Activated naive CD4-positive, alpha-beta T cell treated with anti-CD3 and anti-CD28 coated beads, Interleukin-2, amount 50 U/mL, for 16 hours (primary cell): Measurements from ENCODE around the gene OAS3.
A peak's percentile ranks its signal among the peaks of the same experiment; 100 is the strongest.
"Not testable (repeated sequence)": the region's sequence is repeated elsewhere in the genome, so short reads cannot be mapped to it uniquely, and the experiment has no call there.

ENCODE experiments used
- DNase-seq: peaks from one replicate; pipeline ENCODE4 v3.0.0-alpha.2; 2020

The OAS3 gene

DNA sequence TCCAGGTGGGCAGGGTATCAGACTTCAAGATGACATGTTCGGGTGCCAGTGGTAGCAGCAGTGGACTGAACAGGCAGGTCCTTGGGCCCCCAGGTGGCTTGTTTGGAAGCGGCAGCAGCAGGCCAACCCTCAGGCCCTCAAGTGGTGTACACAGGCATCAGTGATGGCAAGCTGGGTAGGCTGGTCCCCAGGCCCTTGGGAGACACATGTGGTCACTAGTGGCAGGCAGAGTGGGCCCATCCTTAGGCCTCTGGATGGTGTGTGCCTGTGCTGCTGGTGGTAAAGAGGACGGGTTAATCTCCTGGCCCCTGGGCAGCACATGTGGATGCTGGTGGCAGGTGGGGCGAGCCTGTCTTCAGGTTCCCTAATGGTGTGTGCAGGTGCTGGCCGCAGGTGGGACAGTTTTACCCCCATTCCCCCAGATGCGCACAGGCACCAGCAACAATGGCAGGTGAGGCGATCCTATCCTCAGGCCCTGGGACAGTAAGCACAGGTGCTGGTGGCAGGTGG, 48.1 kb downstream of the OAS3 start:
- no peak for DNase-seq

GRCh38 chr12:112987561-112987960, 49.3 kb downstream of the OAS3 start:
- DNase-seq, result no peak

DNA sequence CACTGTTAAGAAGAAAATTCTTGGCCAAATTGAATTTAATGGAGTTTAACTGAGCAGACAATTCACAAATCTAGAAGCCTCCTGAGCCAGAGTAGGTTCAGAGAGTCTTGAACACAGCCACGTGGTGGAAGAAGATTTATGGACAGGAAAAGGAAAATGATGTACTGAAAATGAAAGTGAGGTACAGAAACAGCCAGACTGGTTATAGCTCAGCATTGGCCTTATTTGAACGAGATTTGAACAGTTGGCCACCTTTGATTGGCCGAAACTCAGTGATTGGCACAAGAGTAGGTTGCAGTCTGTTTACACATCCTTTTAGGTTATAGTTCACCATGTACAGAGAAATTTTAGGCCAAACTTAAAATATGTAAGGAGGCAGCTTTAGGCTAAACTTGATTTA, 50.0 kb downstream of the OAS3 start:
- no peak for DNase-seq

DNA sequence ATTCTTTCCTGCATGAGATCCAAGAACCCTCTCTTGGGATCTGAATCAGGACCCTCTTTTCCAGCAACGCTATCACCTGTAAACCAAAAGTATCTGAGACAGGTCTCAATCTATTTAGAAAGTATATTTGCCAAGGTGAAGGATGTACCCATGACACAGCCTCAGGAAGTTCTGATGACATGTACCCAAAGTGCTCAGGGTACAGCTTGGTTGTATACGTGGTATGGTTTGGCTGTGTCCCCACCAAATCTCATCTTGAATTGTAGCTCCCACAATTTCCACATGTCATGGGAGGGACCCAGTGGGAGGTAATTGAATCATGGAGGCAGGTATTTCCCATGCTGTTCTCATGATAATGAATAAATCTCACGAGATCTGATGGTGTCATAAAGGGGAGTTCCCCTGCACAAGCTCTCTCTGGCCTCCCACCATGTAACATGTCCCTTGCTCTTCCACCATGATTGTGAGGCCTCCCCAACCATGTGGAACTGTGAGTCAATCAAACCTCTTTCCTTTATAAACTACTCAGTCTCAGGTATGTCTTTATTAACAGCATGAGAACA, 50.6 kb downstream of the OAS3 start:
- not testable (repeated sequence) for DNase-seq

GRCh38 chr12:112989806-112990205, 51.5 kb downstream of the OAS3 start:
- no peak for DNase-seq

DNA sequence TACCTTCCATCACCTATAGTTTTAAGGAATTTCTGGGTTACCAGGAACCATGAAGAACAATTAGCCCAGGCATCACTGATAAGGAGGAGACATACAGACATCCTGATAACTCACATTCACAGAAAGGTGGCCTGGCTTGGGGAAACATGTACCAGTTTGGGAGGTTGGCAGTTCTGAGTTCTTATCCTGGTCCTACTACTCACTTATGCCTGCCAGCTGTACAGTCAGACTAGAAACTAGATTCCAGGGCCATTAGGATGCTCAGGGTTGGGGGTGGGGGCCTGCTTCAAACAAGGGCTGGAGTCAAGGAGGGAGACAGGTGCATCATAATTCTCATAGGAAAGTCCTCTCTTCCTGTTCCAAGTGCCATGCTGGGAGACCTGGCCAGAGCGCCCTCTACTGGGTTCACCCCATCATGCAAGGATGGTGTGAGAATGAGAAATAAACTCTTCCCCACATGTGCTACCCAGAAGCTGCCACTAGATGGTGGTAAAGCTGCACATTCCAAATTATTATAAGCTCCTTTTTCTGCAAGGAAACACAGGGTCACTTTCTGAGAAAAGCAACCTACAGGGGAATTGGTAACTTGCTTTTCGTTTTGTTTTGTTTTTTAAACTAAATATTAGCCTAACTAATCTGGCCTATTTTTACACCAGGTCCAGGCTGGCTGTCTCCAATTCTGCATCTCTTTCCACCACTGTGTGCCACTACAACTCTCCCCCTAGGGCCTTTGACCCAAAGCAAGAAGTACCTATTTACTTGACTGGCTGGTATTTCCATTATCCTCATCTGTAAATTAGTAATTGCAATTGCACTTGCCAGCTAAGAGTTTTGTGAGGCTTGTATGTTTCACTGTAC, 54.5 kb downstream of the OAS3 start:
- DNase-seq, result peak; percentile 67

DNA sequence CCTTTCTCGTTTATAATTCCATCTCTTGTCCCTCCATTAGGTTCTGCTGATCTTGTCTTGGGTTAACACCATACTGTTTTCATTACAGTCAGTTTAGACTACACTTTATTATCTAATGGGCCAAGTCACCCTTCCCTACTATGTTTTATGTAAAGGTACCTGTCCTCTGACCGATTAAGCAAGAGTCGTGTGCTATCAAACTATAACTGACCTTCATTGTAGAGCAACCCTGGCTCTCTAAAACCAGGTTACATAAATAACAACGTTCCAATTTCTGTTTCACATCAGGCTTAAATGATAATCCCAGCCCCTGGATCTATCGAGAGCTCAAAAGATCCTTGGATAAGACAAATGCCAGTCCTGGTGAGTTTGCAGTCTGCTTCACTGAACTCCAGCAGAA, 56.7 kb downstream of the OAS3 start:
- DNase-seq, result no peak

DNA sequence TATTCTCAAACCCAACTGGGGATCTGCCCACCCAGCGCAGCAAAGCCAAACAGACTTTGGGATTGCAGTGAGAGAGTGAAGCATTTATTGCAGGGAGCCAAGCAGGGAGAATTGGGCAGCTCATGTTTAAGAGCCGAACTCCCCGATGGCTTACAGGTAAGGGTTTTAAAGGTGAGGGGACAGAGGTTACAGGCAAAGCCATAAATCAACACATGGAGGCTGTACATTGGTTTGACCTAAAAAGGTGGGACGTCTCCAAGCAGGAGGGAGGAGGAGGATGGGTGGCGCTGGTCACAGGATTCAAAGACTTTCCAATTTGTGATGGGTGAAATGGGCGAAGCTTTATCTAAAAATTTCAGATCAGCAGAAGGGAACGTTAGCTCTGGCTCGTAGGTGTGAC, 58.2 kb downstream of the OAS3 start:
- no peak for DNase-seq

DNA sequence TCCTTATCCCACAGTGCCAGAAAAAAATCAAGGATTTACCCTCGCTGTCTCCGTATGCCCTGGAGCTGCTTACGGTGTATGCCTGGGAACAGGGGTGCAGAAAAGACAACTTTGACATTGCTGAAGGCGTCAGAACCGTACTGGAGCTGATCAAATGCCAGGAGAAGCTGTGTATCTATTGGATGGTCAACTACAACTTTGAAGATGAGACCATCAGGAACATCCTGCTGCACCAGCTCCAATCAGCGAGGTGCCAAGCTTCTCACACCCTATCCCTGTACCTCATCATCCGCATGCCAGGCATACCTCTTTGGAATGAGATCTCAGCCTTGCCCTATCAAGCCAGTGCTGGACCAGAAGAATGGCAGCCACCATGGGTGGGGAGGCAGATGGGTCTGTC, 59.2 kb downstream of the OAS3 start:
- DNase-seq, result no peak

- no peak for DNase-seq
Measured at GRCh38 chr12:112998987-112999767, 60.9 kb downstream of the OAS3 start.

DNA sequence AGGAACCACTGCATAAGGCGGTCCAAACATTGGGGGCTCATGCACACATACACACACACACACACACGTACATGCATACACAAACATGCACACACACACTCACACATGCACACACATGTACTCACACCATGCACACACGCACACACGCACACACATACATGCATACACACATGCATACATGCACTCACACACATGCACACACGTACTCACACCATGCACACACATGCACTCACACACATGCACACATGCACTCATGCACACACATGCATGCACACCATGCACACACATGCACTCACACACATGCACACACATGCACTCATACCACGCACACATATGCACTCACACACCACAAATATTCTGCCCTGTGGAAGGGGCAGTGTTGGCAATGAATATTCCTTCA, 62.2 kb downstream of the OAS3 start:
- DNase-seq, result no peak

DNA sequence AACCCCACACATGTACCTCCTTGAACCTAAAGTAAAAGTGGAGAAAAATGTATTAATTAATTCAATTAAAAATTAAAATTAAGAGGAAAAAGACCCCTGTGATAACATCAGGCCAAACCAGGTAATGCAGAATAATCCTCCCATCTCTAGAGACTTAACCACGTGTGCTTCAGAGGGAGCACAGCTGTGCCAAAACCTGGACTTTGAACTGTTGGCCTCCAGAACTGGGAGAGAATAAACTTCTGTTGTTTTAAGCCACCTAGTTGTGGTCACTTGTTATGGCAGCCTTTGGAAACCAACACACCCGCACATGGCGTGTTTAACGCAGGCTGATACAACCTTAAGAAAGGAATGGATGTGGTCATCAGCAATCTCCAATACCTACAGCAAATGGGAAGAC, 63.9 kb downstream of the OAS3 start:
- DNase-seq, result no peak

DNA sequence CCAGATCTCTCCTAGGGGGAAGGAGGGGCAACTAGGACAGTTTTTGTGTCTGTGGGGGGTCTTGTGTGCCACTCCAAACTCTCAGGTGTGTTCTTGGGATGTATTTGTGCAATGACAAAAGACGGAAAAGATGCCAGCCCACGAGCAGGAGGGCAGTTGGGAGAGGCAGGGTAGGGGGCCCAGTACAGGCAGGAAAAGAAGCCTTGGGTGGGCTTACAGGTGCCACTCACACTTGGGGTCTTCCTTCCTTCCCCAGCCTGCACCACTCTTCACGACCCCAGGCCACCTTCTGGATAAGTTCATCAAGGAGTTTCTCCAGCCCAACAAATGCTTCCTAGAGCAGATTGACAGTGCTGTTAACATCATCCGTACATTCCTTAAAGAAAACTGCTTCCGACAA, 64.4 kb downstream of the OAS3 start:
- no peak for DNase-seq

DNA sequence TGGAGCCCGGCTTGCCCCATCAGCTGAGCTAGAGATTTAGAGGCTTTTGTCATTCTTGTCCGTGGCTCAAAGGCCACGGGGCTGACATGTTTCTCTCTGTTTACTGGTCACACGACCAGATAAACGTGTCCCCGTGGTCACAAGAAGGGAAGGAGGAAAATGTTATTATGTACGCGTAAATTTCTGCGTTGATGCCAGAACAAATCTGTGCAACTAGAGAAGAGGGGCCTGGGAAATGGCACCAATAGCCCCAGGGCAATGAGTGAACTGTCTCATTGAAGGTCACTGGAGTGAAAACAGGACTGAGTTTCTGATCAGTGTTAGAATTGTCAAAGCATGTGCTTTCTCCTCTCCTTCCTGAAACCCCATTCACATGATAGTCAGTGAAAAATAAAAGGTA, 65.4 kb downstream of the OAS3 start:
- DNase-seq, result no peak

DNA sequence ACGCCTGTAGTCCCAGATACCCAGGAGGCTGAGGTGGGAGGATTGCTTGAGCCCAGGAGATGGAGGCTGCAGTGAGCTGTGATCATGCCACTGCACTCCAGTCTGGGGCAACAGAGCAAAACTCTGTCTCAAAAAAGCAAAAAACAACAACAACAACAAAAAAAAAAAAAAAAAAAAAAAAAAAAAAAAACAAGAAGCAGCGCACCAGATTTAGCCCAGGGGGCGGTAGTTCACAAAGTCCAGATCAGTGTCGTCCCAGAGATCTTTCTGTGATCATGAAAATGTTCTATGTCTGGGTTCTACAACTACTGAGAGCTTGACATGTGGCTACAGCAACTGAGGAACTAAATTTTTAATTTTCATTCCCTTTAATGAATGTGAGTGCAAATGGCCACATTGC, 67.5 kb downstream of the OAS3 start:
- DNase-seq, result no peak

GRCh38 chr12:113006206-113006605, 67.9 kb downstream of the OAS3 start:
- DNase-seq, result no peak

DNA sequence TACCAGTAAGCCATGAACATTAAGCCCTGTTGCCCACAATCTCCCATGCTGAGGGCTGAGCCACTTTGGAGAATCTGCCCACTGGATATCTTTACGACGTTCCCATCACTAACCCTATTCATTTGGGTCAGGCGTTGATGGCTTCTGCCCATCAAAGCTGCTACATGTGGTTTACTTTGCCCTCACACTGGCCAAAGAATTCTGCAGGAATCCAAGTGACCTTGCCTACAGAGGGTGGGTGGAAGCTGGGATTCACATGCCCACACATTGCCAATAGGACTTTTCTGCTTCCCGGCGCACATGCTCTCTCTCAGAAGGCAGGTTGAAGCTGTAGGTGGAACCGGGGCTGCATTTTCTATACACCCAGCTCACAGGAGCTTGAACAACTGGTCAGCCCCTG, 68.4 kb downstream of the OAS3 start:
- DNase-seq, result no peak

DNA sequence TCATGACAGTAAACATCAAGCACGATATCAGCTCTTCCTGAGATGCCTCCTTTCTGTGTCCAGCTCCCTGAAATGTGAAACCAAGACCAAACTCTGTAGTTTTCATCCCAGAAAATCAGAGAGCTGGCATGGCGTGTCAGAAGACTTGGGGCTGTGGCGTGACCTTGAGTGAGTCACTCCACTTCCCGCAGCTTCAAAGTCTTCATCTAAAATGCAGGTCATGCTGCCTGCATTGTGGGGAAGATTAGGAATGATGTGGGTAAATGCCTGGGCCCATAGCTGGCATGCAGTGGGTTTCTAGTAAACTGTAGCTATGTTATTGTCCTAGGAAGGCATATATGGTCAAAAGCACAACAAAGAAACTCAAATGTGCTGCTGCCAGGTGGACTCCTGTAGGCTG, 68.9 kb downstream of the OAS3 start:
- no peak for DNase-seq

DNA sequence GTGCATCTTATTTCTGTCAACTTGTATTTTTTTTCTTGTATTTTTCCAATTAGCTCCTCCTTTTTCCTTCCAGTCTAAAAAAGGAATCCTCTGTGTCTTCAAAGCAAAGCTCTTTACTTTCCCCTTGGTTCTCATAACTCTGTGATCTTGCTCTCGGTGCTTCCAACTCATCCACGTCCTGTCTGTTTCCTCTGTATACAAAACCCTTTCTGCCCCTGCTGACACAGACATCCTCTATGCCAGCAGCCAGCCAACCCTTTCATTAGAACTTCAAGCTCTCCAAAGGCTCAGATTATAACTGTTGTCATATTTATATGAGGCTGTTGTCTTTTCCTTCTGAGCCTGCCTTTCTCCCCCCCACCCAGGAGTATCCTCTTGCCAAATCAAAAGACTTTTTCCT, 72.4 kb downstream of the OAS3 start:
- no peak for DNase-seq

DNA sequence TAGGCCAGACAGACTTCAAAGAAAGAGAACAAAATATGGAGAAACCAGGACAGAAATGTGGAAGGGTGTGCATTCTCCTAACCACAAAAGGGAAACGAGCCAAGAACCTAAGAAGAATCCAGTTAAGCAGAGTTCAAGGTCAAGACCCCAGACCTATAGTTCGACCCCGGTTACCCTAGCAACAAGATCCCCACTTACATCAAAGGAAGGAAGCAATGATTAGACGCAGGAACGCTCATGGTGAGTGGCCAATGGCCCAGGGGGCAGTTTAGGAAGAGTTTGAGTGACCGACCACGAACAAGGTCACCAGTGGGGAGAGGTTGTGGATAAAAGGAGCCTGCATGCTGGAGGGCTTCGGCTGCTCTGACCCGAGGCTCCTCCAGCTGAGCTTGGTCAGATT, 76.3 kb downstream of the OAS3 start:
- DNase-seq, result no peak

GRCh38 chr12:113016796-113017195, 78.5 kb downstream of the OAS3 start:
- DNase-seq, result no peak

GRCh38 chr12:113019025-113019424, 80.8 kb downstream of the OAS3 start:
- no peak for DNase-seq

DNA sequence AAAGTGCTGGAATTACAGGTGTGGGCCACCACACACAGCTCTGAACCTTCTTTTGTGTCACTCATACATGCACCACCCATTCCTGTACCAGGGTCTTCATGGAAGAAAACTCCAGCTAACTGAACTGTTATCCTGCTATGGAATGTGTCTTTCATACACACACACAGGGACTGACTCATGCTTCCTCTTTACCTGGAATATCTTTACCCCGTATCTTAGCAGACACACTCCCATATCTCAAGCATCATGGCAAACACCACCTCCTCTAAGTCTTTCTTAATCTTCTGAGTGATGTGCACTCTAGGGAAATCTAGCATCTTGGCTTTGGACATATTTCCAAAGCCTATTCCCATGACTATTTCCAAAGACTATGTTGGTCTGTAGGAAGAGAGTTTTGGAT, 83.2 kb downstream of the OAS3 start:
- DNase-seq, result no peak
